ENCODE data around the gene TMCC2. TPM values are rescaled to one million over a fixed set of nuclear protein-coding genes. Genes with fewer than 3 reads are reported as not detected.
A peak's percentile ranks its signal among the peaks of the same experiment; 100 is the strongest.
"Not testable (repeated sequence)": the region's sequence is repeated elsewhere in the genome, so short reads cannot be mapped to it uniquely, and the experiment has no call there.

TMCC2 gene, protein sequence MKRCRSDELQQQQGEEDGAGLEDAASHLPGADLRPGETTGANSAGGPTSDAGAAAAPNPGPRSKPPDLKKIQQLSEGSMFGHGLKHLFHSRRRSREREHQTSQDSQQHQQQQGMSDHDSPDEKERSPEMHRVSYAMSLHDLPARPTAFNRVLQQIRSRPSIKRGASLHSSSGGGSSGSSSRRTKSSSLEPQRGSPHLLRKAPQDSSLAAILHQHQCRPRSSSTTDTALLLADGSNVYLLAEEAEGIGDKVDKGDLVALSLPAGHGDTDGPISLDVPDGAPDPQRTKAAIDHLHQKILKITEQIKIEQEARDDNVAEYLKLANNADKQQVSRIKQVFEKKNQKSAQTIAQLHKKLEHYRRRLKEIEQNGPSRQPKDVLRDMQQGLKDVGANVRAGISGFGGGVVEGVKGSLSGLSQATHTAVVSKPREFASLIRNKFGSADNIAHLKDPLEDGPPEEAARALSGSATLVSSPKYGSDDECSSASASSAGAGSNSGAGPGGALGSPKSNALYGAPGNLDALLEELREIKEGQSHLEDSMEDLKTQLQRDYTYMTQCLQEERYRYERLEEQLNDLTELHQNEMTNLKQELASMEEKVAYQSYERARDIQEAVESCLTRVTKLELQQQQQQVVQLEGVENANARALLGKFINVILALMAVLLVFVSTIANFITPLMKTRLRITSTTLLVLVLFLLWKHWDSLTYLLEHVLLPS
- 1.3 TPM for total RNA-seq
- polyA plus RNA-seq (ENCODE audit: insufficient read depth, low read depth, low replicate concordance) = 3.5 TPM
- long read RNA-seq, donor 1, partial matches to known transcripts = 0 of 1 reads
- long read RNA-seq, donor 1, other reads (novel, unspliced or antisense) = 0 of 1 reads
- long read RNA-seq, donor 2, partial matches to known transcripts = 0 of 1 reads
- long read RNA-seq, donor 2, other reads (novel, unspliced or antisense) = 0 of 1 reads
- long read RNA-seq, donor 3, partial matches to known transcripts = 0 of 1 reads
- long read RNA-seq, donor 3, other reads (novel, unspliced or antisense) = 0 of 1 reads
- long read RNA-seq, donor 4, partial matches to known transcripts = 0 of 1 reads
- long read RNA-seq, donor 4, other reads (novel, unspliced or antisense) = 0 of 1 reads
- long read RNA-seq, donor 5 = 0 reads
- long read RNA-seq, donor 6 = 0 reads
- long read RNA-seq, donor 7, partial matches to known transcripts = 0 of 1 reads
- long read RNA-seq, donor 7, other reads (novel, unspliced or antisense) = 1 of 1 reads
- long read RNA-seq, donor 8, partial matches to known transcripts = 0 of 1 reads
- long read RNA-seq, donor 8, other reads (novel, unspliced or antisense) = 0 of 1 reads
- long read RNA-seq, donor 9 = 0 reads
- long read RNA-seq, donor 10 = 0 reads

- peak; percentile 94 to 97 (median 95) for DNase-seq
- Histone ChIP-seq H3K4me3 (ENCODE audit: low read length in 3 of 3) (peak within 1 kb of the TSS; percentile 70 to 81 (median 74)), H3K27me3 (ENCODE audit: control insufficient read depth, insufficient read depth, low read length) (no peaks in the 10 kb centered on the region), H3K9me3 (ENCODE audit: control insufficient read depth in 2 of 3, insufficient read depth in 1 of 3, low read length in 3 of 3) (no peaks in the 10 kb centered on the region), H3K9ac (ENCODE audit: low read length in 3 of 3) (peak within 1 kb of the TSS; percentile 2 to 65 (median 53)), H3K4me1 (ENCODE audit: control insufficient read depth in 2 of 3, insufficient read depth in 2 of 3, low read depth in 1 of 3, low read length in 3 of 3) (peaks cover 0 to 16% (median 15%) of the 10 kb centered on the region in 3 donors), H3K36me3 (ENCODE audit: control insufficient read depth in 2 of 3, insufficient read depth in 3 of 3, low read length in 3 of 3) (no peaks in the 10 kb centered on the region), H3K27ac (ENCODE audit: low read depth in 2 of 2, low read length in 2 of 2) (no peak within 1 kb of the TSS)
- FAIRE-seq = no peak
- intact Hi-C loops (cut with DNase I) = no loop called here
- no peak for TF ChIP-seq CTCF (IDR thresholded peaks at IDR 0.05; ENCODE audit: borderline replicate concordance, extremely low read depth, insufficient read depth)
Measured at GRCh38 chr1:205227584-205228013, at the start of gene TMCC2. TSS of gene TMCC2 (plus strand) at chr1:205227946. CDS start at chr1:205228565, 619 bp downstream.

- no peak for TF ChIP-seq CTCF (IDR thresholded peaks at IDR 0.05; ENCODE audit: borderline replicate concordance, extremely low read depth, insufficient read depth)
- Histone ChIP-seq H3K9ac (ENCODE audit: low read length in 3 of 3) (no peak overlapping the region), H3K36me3 (ENCODE audit: control insufficient read depth in 2 of 3, insufficient read depth in 3 of 3, low read length in 3 of 3) (no peaks in the 10 kb centered on the region), H3K27ac (ENCODE audit: low read depth in 2 of 2, low read length in 2 of 2) (peak overlapping the region in 1 of 2 donors; percentile 1), H3K4me1 (ENCODE audit: control insufficient read depth in 2 of 3, insufficient read depth in 2 of 3, low read depth in 1 of 3, low read length in 3 of 3) (peaks cover 0 to 7% (median 4%) of the 10 kb centered on the region in 3 donors), H3K9me3 (ENCODE audit: control insufficient read depth in 2 of 3, insufficient read depth in 1 of 3, low read length in 3 of 3) (no peaks in the 10 kb centered on the region), H3K4me3 (ENCODE audit: low read length in 3 of 3) (no peak overlapping the region), H3K27me3 (ENCODE audit: control insufficient read depth, insufficient read depth, low read length) (no peaks in the 10 kb centered on the region)
- intact Hi-C loops (cut with DNase I) = no loop called here
- FAIRE-seq (no peak), DNase-seq (no peak)
Measured at GRCh38 chr1:205179842-205180241, 47.9 kb upstream of the TMCC2 start.

GRCh38 chr1:205180331-205180730 is 47.4 kb upstream of the TMCC2 start:
- H3K27ac ChIP-seq (ENCODE audit: low read depth in 2 of 2, low read length in 2 of 2); intact Hi-C loops (cut with DNase I); FAIRE-seq: not testable (repeated sequence)

More at GRCh38 chr1:205180331-205180730, 47.4 kb upstream of the TMCC2 start:
- H3K9me3 ChIP-seq (ENCODE audit: control insufficient read depth in 2 of 3, insufficient read depth in 1 of 3, low read length in 3 of 3); H3K9ac ChIP-seq (ENCODE audit: low read length in 3 of 3); H3K4me1 ChIP-seq (ENCODE audit: control insufficient read depth in 2 of 3, insufficient read depth in 2 of 3, low read depth in 1 of 3, low read length in 3 of 3); H3K4me3 ChIP-seq (ENCODE audit: low read length in 3 of 3); H3K36me3 ChIP-seq (ENCODE audit: control insufficient read depth in 2 of 3, insufficient read depth in 3 of 3, low read length in 3 of 3); H3K27me3 ChIP-seq (ENCODE audit: control insufficient read depth, insufficient read depth, low read length): not testable (repeated sequence)
- peak in 2 of 5 donors; percentile 27 to 62 for DNase-seq
